GM23338 (cell line): ENCODE data around the gene L2HGDH.

Experiments used
- TF ChIP-seq, protein P1 (sequence below): IDR thresholded peaks from 2 replicates; pipeline ENCODE4 v1.6.1; 2016; ENCODE audit warnings: antibody characterized with exemption
- TF ChIP-seq, protein P2 (sequence below), 2 experiments: fragments of 200-600 bp in 1 of 2; sonication (generic) in 1 of 2; conservative IDR thresholded peaks; 2 replicates each; pipeline versions ENCODE4 v1.5.1 to v1.6.1; 2016 to 2017; ENCODE audit warnings: antibody characterized with exemption in 2 of 2, low read depth in 2 of 2, mild to moderate bottlenecking in 2 of 2, moderate library complexity in 1 of 2

DNA sequence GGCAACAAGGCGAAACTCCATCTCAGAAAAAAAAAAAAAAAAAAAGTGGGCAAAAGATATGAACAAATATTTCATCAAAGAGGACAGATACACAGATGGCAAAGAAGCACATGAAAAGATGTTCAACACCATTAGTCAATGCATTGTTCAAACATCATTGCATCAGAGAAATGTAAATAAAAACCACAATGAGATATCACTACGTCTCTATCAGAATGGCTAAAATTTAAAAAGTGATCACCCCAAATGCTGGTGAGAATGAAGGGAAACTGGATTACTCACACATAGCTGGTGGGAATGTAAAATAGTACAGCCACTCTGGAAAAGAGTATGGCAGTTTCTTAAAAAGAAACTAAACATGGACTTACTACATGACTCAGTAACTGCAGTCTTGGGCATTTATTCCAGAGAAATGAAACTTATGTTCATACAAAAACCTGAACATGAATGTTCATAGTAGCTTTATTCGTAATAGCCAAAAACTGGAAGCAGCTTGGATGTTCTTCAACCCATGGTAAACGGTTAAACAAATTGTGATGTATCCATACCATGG is 3.6 kb downstream of the L2HGDH start:
- TF ChIP-seq, protein P1, sequence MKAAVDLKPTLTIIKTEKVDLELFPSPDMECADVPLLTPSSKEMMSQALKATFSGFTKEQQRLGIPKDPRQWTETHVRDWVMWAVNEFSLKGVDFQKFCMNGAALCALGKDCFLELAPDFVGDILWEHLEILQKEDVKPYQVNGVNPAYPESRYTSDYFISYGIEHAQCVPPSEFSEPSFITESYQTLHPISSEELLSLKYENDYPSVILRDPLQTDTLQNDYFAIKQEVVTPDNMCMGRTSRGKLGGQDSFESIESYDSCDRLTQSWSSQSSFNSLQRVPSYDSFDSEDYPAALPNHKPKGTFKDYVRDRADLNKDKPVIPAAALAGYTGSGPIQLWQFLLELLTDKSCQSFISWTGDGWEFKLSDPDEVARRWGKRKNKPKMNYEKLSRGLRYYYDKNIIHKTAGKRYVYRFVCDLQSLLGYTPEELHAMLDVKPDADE, result no peak
- TF ChIP-seq, protein P2, sequence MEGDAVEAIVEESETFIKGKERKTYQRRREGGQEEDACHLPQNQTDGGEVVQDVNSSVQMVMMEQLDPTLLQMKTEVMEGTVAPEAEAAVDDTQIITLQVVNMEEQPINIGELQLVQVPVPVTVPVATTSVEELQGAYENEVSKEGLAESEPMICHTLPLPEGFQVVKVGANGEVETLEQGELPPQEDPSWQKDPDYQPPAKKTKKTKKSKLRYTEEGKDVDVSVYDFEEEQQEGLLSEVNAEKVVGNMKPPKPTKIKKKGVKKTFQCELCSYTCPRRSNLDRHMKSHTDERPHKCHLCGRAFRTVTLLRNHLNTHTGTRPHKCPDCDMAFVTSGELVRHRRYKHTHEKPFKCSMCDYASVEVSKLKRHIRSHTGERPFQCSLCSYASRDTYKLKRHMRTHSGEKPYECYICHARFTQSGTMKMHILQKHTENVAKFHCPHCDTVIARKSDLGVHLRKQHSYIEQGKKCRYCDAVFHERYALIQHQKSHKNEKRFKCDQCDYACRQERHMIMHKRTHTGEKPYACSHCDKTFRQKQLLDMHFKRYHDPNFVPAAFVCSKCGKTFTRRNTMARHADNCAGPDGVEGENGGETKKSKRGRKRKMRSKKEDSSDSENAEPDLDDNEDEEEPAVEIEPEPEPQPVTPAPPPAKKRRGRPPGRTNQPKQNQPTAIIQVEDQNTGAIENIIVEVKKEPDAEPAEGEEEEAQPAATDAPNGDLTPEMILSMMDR (conservative IDR thresholded peaks at IDR 0.05; ENCODE audit: low read depth in 2 of 2), result no peak
